WTC11 (cell line): Measurements from ENCODE around the gene HOXA13.

Source experiments
- CTCF ChIP-seq: fragments of 200-600 bp; IDR thresholded peaks from 2 replicates; pipeline ENCODE4 v1.8.0; 2022; ENCODE audit warnings: antibody characterized with exemption
- HMGXB4 ChIP-seq: sonication (generic); formaldehyde crosslinking; IDR thresholded peaks from 2 replicates; pipeline ENCODE4 v1.8.1; 2023; ENCODE audit warnings: mild to moderate bottlenecking, moderate library complexity, missing genetic modification reagents
- PRRX2 ChIP-seq: fragments of 250-450 bp; sonication (Bioruptor Pico); IDR thresholded peaks from 2 replicates; pipeline ENCODE4 v1.8.0; 2021; ENCODE audit warnings: mild to moderate bottlenecking
- SP1 ChIP-seq: sonication (generic); formaldehyde crosslinking; conservative IDR thresholded peaks from 2 replicates; pipeline ENCODE4 v1.8.1; 2022; ENCODE audit warnings: missing genetic modification reagents
- TP53 ChIP-seq: sonication (generic); formaldehyde crosslinking; IDR thresholded peaks from 2 replicates; pipeline ENCODE4 v1.8.1; 2023; ENCODE audit warnings: mild to moderate bottlenecking, missing genetic modification reagents
- ZNF232 ChIP-seq: sonication (generic); formaldehyde crosslinking; IDR thresholded peaks from 2 replicates; pipeline ENCODE4 v1.8.0; 2022; ENCODE audit warnings: mild to moderate bottlenecking, missing genetic modification reagents

- TF ChIP-seq HMGXB4 (CRISPR knock-in tag) (peak; percentile 73; the same call in 1 of the 2 replicates), PRRX2 (CRISPR knock-in tag) (no peak), ZNF232 (CRISPR knock-in tag) (no peak), TP53 (CRISPR knock-in tag) (0 out of 2 replicates have a peak, but pooled peaks have one; percentile 13), CTCF (no peak), SP1 (CRISPR knock-in tag) (0 out of 2 replicates have a peak, but pooled peaks have one; percentile 14)
Measured at GRCh38 chr7:27235387-27236311, 35.8 kb upstream of the HOXA13 start.
